ENCODE results near the gene FANCL. TPM values are rescaled to one million over a fixed set of nuclear protein-coding genes. Genes with fewer than 3 reads are reported as not detected.
"Not testable (repeated sequence)": the region's sequence is repeated elsewhere in the genome, so short reads cannot be mapped to it uniquely, and the experiment has no call there.

FANCL gene
- total RNA-seq, 4 donors from 2014 or later: 28.5 to 42.7 (median 36.5) TPM

GRCh38 chr2:58203018-58203417, 38.1 kb downstream of the FANCL start:
- Histone ChIP-seq H3K36me3 (no peaks in the 10 kb centered on the region), H3K4me1 (no peaks in the 10 kb centered on the region), H3K27me3 (no peaks in the 10 kb centered on the region), H3K9me3 (no peaks in the 10 kb centered on the region), H3K4me3 (no peak overlapping the region), H3K27ac (no peak overlapping the region)
- TF ChIP-seq CTCF (IDR thresholded peaks at IDR 0.05) (no peak), POLR2A (IDR thresholded peaks at IDR 0.05) (no peak)
- no peak for DNase-seq

GRCh38 chr2:58202404-58202803, 38.7 kb downstream of the FANCL start:
- Histone ChIP-seq H3K27me3 (no peaks in the 10 kb centered on the region), H3K4me1 (no peaks in the 10 kb centered on the region), H3K4me3 (no peak overlapping the region), H3K9me3 (no peaks in the 10 kb centered on the region), H3K36me3 (no peaks in the 10 kb centered on the region), H3K27ac (no peak overlapping the region)
- DNase-seq: no peak
- no peak for TF ChIP-seq POLR2A (IDR thresholded peaks at IDR 0.05)
- TF ChIP-seq CTCF (IDR thresholded peaks at IDR 0.05): no peak

- no peaks in the 10 kb centered on the region for H3K36me3 ChIP-seq
- no peaks in the 10 kb centered on the region for H3K27me3 ChIP-seq
- TF ChIP-seq POLR2A (IDR thresholded peaks at IDR 0.05) (no peak), CTCF (IDR thresholded peaks at IDR 0.05) (no peak)
- no peak overlapping the region for H3K27ac ChIP-seq
- no peaks in the 10 kb centered on the region for H3K9me3 ChIP-seq
- H3K4me3 ChIP-seq: no peak overlapping the region
- H3K4me1 ChIP-seq: no peaks in the 10 kb centered on the region
- DNase-seq: no peak
Observed at GRCh38 chr2:58197894-58198293, 43.2 kb downstream of the FANCL start.

- Histone ChIP-seq H3K27ac (no peak overlapping the region), H3K4me3 (no peak overlapping the region), H3K9me3 (no peaks in the 10 kb centered on the region), H3K4me1 (no peaks in the 10 kb centered on the region), H3K36me3 (no peaks in the 10 kb centered on the region), H3K27me3 (no peaks in the 10 kb centered on the region)
- DNase-seq: no peak
- no peak for TF ChIP-seq POLR2A (IDR thresholded peaks at IDR 0.05)
- TF ChIP-seq CTCF (IDR thresholded peaks at IDR 0.05): no peak
Observed at GRCh38 chr2:58195662-58196061, 45.5 kb downstream of the FANCL start.

- TF ChIP-seq POLR2A (IDR thresholded peaks at IDR 0.05) (no peak), CTCF (IDR thresholded peaks at IDR 0.05) (no peak)
- no peak overlapping the region for H3K4me3 ChIP-seq
- H3K27ac ChIP-seq: no peak overlapping the region
- DNase-seq: no peak
- H3K27me3 ChIP-seq: no peaks in the 10 kb centered on the region
- H3K9me3 ChIP-seq: no peaks in the 10 kb centered on the region
- no peaks in the 10 kb centered on the region for H3K36me3 ChIP-seq
- H3K4me1 ChIP-seq: no peaks in the 10 kb centered on the region
Observed at GRCh38 chr2:58194458-58194857, 46.7 kb downstream of the FANCL start.

GRCh38 chr2:58187022-58187421, 54.1 kb downstream of the FANCL start:
- H3K9me3 ChIP-seq, H3K4me3 ChIP-seq, H3K4me1 ChIP-seq, H3K27ac ChIP-seq, H3K27me3 ChIP-seq, H3K36me3 ChIP-seq, DNase-seq: not testable (repeated sequence)

Data from Peyer's patch (tissue), 4 donors.